A673 (cell line): ENCODE data around the gene GZMH.

ENCODE experiments used
- EZH2 ChIP-seq: fragments of 200-600 bp; sonication (generic); IDR thresholded peaks from 2 replicates; pipeline ENCODE4 v1.6.1; 2017; ENCODE audit warnings: borderline replicate concordance, low read depth, mild to moderate bottlenecking, mixed read lengths, antibody characterized with exemption, low read length; ENCODE audit not compliant: poor library complexity, severe bottlenecking
- TF ChIP-seq, protein P1 (sequence below): fragments of 300-800, 200-600 bp; sonication (generic); conservative IDR thresholded peaks from 2 replicates; pipeline ENCODE4 v1.5.1; 2017; ENCODE audit warnings: low read depth, mild to moderate bottlenecking, antibody characterized with exemption, low read length, moderate library complexity, mixed read lengths

DNA sequence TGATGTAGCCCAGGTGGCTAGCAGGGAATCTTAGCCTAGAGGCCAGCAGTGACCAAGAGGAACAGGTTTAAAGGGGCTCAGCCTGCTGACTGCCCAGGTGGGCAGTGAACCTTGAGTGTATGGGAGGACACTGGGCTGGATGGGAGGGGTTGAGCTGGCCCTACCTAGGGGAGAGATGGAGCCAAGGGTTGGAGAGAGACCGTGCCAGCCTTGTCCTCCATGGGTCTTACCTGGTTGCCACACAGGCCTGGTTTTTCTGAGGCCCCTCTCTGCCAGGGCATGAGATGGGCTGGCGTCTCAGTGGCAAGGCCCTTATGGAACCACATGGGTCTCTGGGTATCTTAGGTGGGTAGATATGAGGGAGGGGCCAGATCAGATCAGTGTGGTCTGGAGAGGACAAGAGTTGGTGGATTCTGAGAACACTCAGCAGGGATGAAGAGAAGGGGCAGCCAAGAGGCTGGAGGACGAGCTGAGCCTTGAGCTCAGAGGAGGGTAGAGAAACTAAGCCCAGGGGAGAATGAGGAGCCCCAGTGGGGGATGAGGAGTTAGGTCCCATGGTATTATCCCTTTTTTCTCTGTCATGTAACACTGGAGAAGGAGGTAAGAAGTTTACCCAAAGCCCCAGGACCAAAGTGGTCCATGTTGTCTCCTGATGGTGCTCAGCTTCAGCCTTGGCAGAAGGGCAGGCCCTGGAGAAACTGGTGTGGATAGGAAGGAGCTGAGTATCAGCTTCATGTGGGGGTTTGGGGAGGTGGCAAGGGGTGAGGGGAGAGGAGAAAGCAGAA lies 20.8 kb upstream of the GZMH start:
- TF ChIP-seq, protein P1, sequence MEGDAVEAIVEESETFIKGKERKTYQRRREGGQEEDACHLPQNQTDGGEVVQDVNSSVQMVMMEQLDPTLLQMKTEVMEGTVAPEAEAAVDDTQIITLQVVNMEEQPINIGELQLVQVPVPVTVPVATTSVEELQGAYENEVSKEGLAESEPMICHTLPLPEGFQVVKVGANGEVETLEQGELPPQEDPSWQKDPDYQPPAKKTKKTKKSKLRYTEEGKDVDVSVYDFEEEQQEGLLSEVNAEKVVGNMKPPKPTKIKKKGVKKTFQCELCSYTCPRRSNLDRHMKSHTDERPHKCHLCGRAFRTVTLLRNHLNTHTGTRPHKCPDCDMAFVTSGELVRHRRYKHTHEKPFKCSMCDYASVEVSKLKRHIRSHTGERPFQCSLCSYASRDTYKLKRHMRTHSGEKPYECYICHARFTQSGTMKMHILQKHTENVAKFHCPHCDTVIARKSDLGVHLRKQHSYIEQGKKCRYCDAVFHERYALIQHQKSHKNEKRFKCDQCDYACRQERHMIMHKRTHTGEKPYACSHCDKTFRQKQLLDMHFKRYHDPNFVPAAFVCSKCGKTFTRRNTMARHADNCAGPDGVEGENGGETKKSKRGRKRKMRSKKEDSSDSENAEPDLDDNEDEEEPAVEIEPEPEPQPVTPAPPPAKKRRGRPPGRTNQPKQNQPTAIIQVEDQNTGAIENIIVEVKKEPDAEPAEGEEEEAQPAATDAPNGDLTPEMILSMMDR = no peak
- TF ChIP-seq EZH2 = no peak
